Liver (tissue), 9 donors: ENCODE results near the gene SCRN2. TPM values are rescaled to one million over a fixed set of nuclear protein-coding genes. Genes with fewer than 3 reads are reported as not detected.

ENCODE experiments used
- DNase-seq: peaks from one replicate; pipeline ENCODE4 v3.0.0-alpha.2; 2017; ENCODE audit warnings: low spot score
- H3K27ac ChIP-seq, 2 donors: one replicate each; pipeline ENCODE4 v1.7.0; 2013; ENCODE audit warnings: inconsistent platforms in 2 of 2, low read length in 2 of 2, control low read depth in 1 of 2, low read depth in 1 of 2, mild to moderate bottlenecking in 1 of 2
- H3K27me3 ChIP-seq, 4 donors: one replicate each; pipeline versions ENCODE4 v1.6.1 to v1.7.0; 2013; ENCODE audit warnings: low read length in 3 of 4, inconsistent platforms in 1 of 4, mild to moderate bottlenecking in 1 of 4, moderate library complexity in 1 of 4; ENCODE audit not compliant: control insufficient read depth in 4 of 4, insufficient read depth in 4 of 4
- H3K36me3 ChIP-seq, 4 donors: one replicate each; pipeline versions ENCODE4 v1.6.1 to v1.7.0; 2013; ENCODE audit warnings: low read length in 3 of 4, mild to moderate bottlenecking in 3 of 4, low read depth in 1 of 4, moderate library complexity in 1 of 4; ENCODE audit not compliant: control insufficient read depth in 4 of 4, insufficient read depth in 3 of 4
- H3K4me1 ChIP-seq, 4 donors: one replicate each; pipeline versions ENCODE4 v1.6.1 to v1.7.0; 2013; ENCODE audit warnings: low read length in 3 of 4, mild to moderate bottlenecking in 3 of 4, moderate library complexity in 1 of 4; ENCODE audit not compliant: control insufficient read depth in 4 of 4, insufficient read depth in 4 of 4
- H3K4me3 ChIP-seq, 3 donors: one replicate each; pipeline versions ENCODE4 v1.6.1 to v1.7.0; 2013; ENCODE audit warnings: low read length in 3 of 3, control low read depth in 1 of 3, low read depth in 1 of 3, mild to moderate bottlenecking in 1 of 3
- H3K9ac ChIP-seq, 2 donors: one replicate each; pipeline ENCODE4 v1.7.0; 2013; ENCODE audit warnings: low read length in 2 of 2, mild to moderate bottlenecking in 2 of 2, moderate library complexity in 2 of 2, control low read depth in 1 of 2, low read depth in 1 of 2
- H3K9me3 ChIP-seq, 4 donors: one replicate each; pipeline versions ENCODE4 v1.6.1 to v1.7.0; 2013; ENCODE audit warnings: low read length in 3 of 4; ENCODE audit not compliant: control insufficient read depth in 4 of 4
- ATF3 ChIP-seq: IDR thresholded peaks from 2 replicates; pipeline ENCODE4 v1.6.1; 2016; ENCODE audit warnings: antibody characterized with exemption
- CTCF ChIP-seq: fragments of 150-350 bp; IDR thresholded peaks from 2 replicates; pipeline ENCODE4 v1.5.1; 2017; ENCODE audit warnings: improper control_type of control experiment, low read depth, low read length; ENCODE audit not compliant: missing input control
- EGR1 ChIP-seq, 2 donors: IDR thresholded peaks; 2 replicates each; pipeline ENCODE4 v1.6.1; 2016 to 2018; ENCODE audit warnings: antibody characterized with exemption in 2 of 2, low read depth in 2 of 2
- FOXA1 ChIP-seq: IDR thresholded peaks from 2 replicates; pipeline ENCODE4 v1.6.1; 2016; ENCODE audit warnings: antibody characterized with exemption
- FOXA2 ChIP-seq: IDR thresholded peaks from 2 replicates; pipeline ENCODE4 v1.6.1; 2016; ENCODE audit warnings: antibody characterized with exemption
- GABPA ChIP-seq, 2 donors: IDR thresholded peaks in 1 of 2; conservative IDR thresholded peaks in 1 of 2; 2 replicates each; pipeline ENCODE4 v1.6.1; 2016; ENCODE audit warnings: antibody characterized with exemption in 2 of 2, mild to moderate bottlenecking in 1 of 2, moderate library complexity in 1 of 2
- HNF4A ChIP-seq, 2 donors: conservative IDR thresholded peaks; 2 replicates each; pipeline ENCODE4 v1.6.1; 2016; ENCODE audit warnings: antibody characterized with exemption in 2 of 2, mild to moderate bottlenecking in 2 of 2
- HNF4G ChIP-seq: IDR thresholded peaks from 2 replicates; pipeline ENCODE4 v1.6.1; 2016; ENCODE audit warnings: antibody characterized with exemption
- JUND ChIP-seq, 2 donors: IDR thresholded peaks; 2 replicates each; pipeline ENCODE4 v1.6.1; 2016; ENCODE audit warnings: antibody characterized with exemption in 2 of 2
- MAX ChIP-seq: IDR thresholded peaks from 2 replicates; pipeline ENCODE4 v1.6.1; 2016; ENCODE audit warnings: antibody characterized with exemption
- NR2F2 ChIP-seq: IDR thresholded peaks from 2 replicates; pipeline ENCODE4 v1.6.1; 2016; ENCODE audit warnings: antibody characterized with exemption
- RAD21 ChIP-seq, 2 donors: IDR thresholded peaks; 2 replicates each; pipeline ENCODE4 v1.6.1; 2016; ENCODE audit warnings: antibody characterized with exemption in 2 of 2, mild to moderate bottlenecking in 2 of 2
- RXRA ChIP-seq, 2 donors: IDR thresholded peaks; 2 replicates each; pipeline ENCODE4 v1.6.1; 2017 to 2018; ENCODE audit warnings: antibody characterized with exemption in 2 of 2, mild to moderate bottlenecking in 1 of 2
- SP1 ChIP-seq: IDR thresholded peaks from 2 replicates; pipeline ENCODE4 v1.6.1; 2018; ENCODE audit warnings: antibody characterized with exemption, mild to moderate bottlenecking
- TAF1 ChIP-seq: conservative IDR thresholded peaks from 2 replicates; pipeline ENCODE4 v1.6.1; 2016; ENCODE audit warnings: antibody characterized with exemption, mild to moderate bottlenecking
- YY1 ChIP-seq: IDR thresholded peaks from 2 replicates; pipeline ENCODE4 v1.6.1; 2016; ENCODE audit warnings: antibody characterized with exemption, mild to moderate bottlenecking
- ZBTB33 ChIP-seq: IDR thresholded peaks from 2 replicates; pipeline ENCODE4 v1.6.1; 2016; ENCODE audit warnings: antibody characterized with exemption
- WGBS: extraction: QIAGEN DNeasy Blood & Tissue Kit; methylation state at CpG from one replicate; pipeline ENCODE4 v1.1.7; 2013; 5-methylcytosine and 5-hydroxymethylcytosine counted together
- polyA plus RNA-seq, 2 donors: library from polyadenylated mRNA; stranded (reverse) in 1 of 2; unstranded in 1 of 2; fragments of 200-250 nt in 1 of 2; fragments of >200 nt in 1 of 2; fragmentation: Nextera tagmentation in 1 of 2; extraction: Ambion mirVana in 1 of 2; gene quantifications; one replicate each; pipeline versions ENCODE4 v1.2.1 to v1.2.3, GENCODE V29; 2013 to 2015
- total RNA-seq, 2 donors: library from RNA; depleted of rRNA; stranded (reverse); fragments of >200 nt; gene quantifications; one replicate each; pipeline ENCODE4 v1.2.3, GENCODE V29; 2014
- TF ChIP-seq, protein P1 (sequence below): IDR thresholded peaks from 2 replicates; pipeline ENCODE4 v1.6.1; 2016; ENCODE audit warnings: antibody characterized with exemption, mild to moderate bottlenecking
- donor health status: healthy.
- donor health status: healthy.
- donor health status: healthy.
- donor health status: healthy.
- donor health status: healthy.

SCRN2 gene
- total and polyA plus RNA-seq, 4 donors, result 17.8 to 27.4 (median 20.3) TPM

DNA sequence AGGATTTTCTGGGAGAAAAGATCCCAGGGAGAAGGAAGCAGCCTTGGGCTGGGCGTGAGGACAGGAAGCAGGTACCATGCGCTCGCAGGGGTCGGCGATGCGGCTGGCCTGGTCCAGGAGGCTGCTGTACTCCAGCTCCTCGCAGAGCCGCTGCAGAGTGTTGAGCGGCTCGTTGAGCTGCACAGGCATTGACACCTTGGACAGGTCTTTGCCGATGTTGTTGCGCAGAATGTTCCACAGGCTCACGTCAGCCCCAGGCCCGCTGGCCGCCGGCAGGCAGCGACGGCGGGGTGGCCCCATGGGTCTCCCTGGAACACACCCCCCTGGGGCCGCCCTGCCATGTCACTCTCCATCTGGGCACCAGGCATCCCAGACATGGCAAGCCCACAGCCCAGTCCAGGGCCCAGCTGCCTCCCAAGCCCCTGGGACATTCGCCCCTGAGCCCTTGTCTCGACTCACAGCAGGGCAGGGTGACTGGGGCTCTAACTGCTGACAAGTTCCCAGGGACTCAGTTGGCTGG lies 27.5 kb downstream of the SCRN2 start:
- TF ChIP-seq TAF1 (no peak), JUND (IDR thresholded peaks at IDR 0.05) (no peak), HNF4A (conservative IDR thresholded peaks at IDR 0.05) (no peak), YY1 (no peak), ZBTB33 (no peak), SP1 (no peak), HNF4G (no peak), RXRA (IDR thresholded peaks at IDR 0.05) (no peak), ATF3 (no peak), FOXA2 (no peak), EGR1 (IDR thresholded peaks at IDR 0.05; ENCODE audit: low read depth in 2 of 2) (no peak)
- TF ChIP-seq, protein P1, sequence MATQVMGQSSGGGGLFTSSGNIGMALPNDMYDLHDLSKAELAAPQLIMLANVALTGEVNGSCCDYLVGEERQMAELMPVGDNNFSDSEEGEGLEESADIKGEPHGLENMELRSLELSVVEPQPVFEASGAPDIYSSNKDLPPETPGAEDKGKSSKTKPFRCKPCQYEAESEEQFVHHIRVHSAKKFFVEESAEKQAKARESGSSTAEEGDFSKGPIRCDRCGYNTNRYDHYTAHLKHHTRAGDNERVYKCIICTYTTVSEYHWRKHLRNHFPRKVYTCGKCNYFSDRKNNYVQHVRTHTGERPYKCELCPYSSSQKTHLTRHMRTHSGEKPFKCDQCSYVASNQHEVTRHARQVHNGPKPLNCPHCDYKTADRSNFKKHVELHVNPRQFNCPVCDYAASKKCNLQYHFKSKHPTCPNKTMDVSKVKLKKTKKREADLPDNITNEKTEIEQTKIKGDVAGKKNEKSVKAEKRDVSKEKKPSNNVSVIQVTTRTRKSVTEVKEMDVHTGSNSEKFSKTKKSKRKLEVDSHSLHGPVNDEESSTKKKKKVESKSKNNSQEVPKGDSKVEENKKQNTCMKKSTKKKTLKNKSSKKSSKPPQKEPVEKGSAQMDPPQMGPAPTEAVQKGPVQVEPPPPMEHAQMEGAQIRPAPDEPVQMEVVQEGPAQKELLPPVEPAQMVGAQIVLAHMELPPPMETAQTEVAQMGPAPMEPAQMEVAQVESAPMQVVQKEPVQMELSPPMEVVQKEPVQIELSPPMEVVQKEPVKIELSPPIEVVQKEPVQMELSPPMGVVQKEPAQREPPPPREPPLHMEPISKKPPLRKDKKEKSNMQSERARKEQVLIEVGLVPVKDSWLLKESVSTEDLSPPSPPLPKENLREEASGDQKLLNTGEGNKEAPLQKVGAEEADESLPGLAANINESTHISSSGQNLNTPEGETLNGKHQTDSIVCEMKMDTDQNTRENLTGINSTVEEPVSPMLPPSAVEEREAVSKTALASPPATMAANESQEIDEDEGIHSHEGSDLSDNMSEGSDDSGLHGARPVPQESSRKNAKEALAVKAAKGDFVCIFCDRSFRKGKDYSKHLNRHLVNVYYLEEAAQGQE, result no peak
- peaks cover 0 to 15% (median 2%) of the 10 kb centered on the region in 4 donors for H3K36me3 ChIP-seq
- no peaks in the 10 kb centered on the region for H3K9me3 ChIP-seq
- no peak for DNase-seq
- no peaks in the 10 kb centered on the region for H3K27me3 ChIP-seq
- H3K4me1 ChIP-seq, result no peaks in the 10 kb centered on the region
- H3K27ac ChIP-seq, result no peak overlapping the region
- 96% methylated on average over 22 of the region's 22 CpGs for WGBS
- H3K9ac ChIP-seq, result no peak overlapping the region
- no peak overlapping the region for H3K4me3 ChIP-seq

DNA sequence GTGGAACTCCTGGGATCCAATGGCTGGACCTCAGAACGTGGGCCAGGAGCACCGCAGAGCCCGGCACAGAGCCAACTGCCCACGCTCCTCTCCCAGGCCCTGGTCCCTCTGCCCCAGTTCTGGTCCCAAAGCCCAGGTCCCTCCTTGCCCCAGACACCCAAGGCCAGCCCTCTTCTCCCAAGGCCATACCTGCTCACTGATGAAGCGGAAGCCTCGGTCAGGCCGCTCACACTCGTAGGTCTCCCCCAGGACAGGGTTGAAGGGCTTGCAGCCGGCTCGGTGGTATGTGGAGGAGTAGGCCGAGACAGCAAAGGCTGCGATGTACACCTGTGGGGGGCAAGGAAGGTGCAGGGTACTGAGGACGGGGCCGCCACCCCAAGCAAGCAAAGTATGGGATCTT lies 28.0 kb downstream of the SCRN2 start:
- Histone ChIP-seq H3K36me3 (peaks cover 0 to 15% (median 2%) of the 10 kb centered on the region in 4 donors), H3K27me3 (no peaks in the 10 kb centered on the region), H3K9me3 (no peaks in the 10 kb centered on the region), H3K27ac (no peak overlapping the region), H3K4me1 (no peaks in the 10 kb centered on the region), H3K9ac (no peak overlapping the region), H3K4me3 (no peak overlapping the region)
- TF ChIP-seq RAD21 (IDR thresholded peaks at IDR 0.05) (no peak), GABPA (IDR thresholded peaks at IDR 0.05 in 1 of 2, conservative IDR thresholded peaks at IDR 0.05 in 1 of 2) (no peak), CTCF (no peak), EGR1 (IDR thresholded peaks at IDR 0.05; ENCODE audit: low read depth in 2 of 2) (no peak), FOXA1 (no peak), HNF4A (conservative IDR thresholded peaks at IDR 0.05) (no peak), MAX (no peak), HNF4G (no peak), ZBTB33 (no peak), FOXA2 (no peak), JUND (IDR thresholded peaks at IDR 0.05) (no peak), RXRA (IDR thresholded peaks at IDR 0.05) (no peak), NR2F2 (no peak), SP1 (no peak), TAF1 (no peak), YY1 (no peak)
- no peak for DNase-seq
- WGBS, result 97% methylated on average over 14 of the region's 14 CpGs
